VCaP (cell line): ENCODE data around the gene PDCL3.

Experiments used
- H3K27ac ChIP-seq: fragments of 450-650 bp; 2 replicates; pipeline ENCODE4 v1.5.1; 2017
- CTCF ChIP-seq: fragments of 450-650 bp; conservative IDR thresholded peaks from 2 replicates; pipeline ENCODE4 v1.5.1; 2017; ENCODE audit warnings: mild to moderate bottlenecking, moderate library complexity

PDCL3 gene

GRCh38 chr2:100541404-100541803 is 21.4 kb upstream of the PDCL3 start:
- no peak for TF ChIP-seq CTCF
- H3K27ac ChIP-seq = no peak overlapping the region

GRCh38 chr2:100542418-100542817 is 20.4 kb upstream of the PDCL3 start:
- no peak overlapping the region for H3K27ac ChIP-seq

GRCh38 chr2:100544911-100545596 is 17.7 kb upstream of the PDCL3 start:
- no peak overlapping the region for H3K27ac ChIP-seq
- no peak for TF ChIP-seq CTCF

More at GRCh38 chr2:100542418-100542817, 20.4 kb upstream of the PDCL3 start:
- no peak for TF ChIP-seq CTCF

GRCh38 chr2:100546469-100546868 is 16.3 kb upstream of the PDCL3 start:
- no peak overlapping the region for H3K27ac ChIP-seq
- TF ChIP-seq CTCF = no peak

- TF ChIP-seq CTCF = no peak
- no peak overlapping the region for H3K27ac ChIP-seq
Observed at GRCh38 chr2:100548771-100549170, 14.0 kb upstream of the PDCL3 start.

GRCh38 chr2:100551303-100551702 is 11.5 kb upstream of the PDCL3 start:
- no peak overlapping the region for H3K27ac ChIP-seq
- TF ChIP-seq CTCF = no peak

- no peak for TF ChIP-seq CTCF
Observed at GRCh38 chr2:100554798-100555407, 7.9 kb upstream of the PDCL3 start.

More at GRCh38 chr2:100554798-100555407, 7.9 kb upstream of the PDCL3 start:
- H3K27ac ChIP-seq = no peak overlapping the region
